HG03060 (cell line): ENCODE measurements around the gene DSCAML1.
"Not testable (repeated sequence)": the region's sequence is repeated elsewhere in the genome, so short reads cannot be mapped to it uniquely, and the experiment has no call there.

ENCODE experiments used
- ATAC-seq: cut with Tn5 transposase; IDR thresholded peaks from one replicate; pipeline ENCODE4 v1.9.1; 2021; ENCODE audit warnings: low read depth, moderate number of reproducible peaks; ENCODE audit not compliant: unreplicated experiment

DSCAML1 gene

DNA sequence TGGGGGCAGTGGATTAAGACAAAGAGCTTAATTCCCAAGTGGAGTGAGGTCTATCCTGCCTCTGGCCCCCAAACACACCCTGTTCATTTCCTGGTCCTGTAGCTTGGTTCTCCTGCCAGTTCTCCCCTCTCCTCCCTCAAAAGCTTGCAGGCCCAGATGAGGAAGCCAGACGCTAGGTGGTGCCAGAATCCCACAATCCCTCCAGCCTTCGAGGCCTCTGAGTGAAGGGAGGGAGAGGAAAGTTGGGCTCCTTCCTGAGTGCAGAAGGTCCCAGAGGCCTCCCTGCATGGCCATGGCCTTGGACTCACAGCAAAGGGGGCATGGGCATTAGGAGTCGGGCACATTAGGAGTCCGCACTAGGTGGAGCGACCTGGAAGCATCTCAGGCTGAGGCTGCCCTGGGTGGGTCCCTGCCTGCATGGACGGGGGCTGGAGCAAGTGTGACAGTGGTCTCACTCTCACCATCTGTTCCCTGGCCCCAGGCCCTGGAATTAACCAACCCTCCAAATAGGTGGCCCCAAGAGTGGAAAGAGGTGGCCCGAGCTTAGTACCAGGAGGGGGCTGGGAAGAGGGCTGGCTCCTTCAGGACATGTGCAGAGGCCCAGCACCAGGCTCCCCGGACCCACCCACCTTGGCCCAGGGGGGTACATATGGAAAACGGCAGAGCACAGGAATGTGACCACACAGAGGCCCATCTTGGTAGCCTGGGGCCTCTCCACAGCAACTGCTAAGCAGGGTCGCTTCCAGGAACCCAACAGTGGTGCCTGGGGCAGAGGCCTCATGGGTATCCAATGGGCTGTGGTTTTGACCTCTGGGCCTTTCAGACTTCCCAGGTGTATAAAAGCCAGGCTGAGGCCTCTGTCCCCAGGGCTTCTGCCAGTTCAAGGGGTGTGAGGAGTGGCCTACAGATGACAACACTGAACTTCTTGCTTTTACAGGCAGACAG, 22.4 kb upstream of the DSCAML1 start:
- ATAC-seq, result no peak

- no peak for ATAC-seq
Observed at GRCh38 chr11:117818041-117818873, 21.2 kb upstream of the DSCAML1 start.

DNA sequence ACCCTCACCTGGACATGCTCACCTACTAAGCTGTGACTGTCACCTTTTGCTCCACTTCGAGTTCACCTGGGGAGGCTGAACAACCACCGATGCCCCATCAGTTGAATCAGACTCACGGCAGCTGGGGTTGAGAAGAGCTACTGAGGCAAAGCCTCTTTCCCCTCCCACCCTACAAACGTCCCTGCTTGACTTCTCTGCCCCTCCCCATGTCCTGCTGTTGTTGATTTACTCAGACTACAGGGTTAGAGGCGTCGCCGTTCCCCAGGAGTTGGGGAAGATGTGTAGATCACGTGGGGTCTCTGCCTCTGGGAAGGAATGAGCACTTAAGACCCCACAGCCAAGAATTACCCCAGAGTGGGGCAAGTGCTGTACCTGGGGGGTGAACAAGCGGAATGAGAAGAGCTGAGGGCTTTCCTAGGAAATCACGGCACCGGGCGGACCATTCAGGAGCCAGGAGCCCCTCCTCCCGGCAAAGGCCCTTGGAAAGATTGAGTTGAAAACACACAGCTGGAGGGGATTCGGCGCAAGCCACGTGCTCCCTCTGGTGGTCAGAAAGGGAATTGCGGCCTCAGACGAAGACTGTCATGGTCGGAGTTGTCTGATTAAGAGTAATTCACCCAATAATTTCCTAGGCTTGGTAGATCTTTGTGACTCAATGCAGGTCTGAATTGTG, 20.5 kb upstream of the DSCAML1 start:
- no peak for ATAC-seq

GRCh38 chr11:117816846-117817367, 19.9 kb upstream of the DSCAML1 start:
- ATAC-seq, result no peak

- ATAC-seq, result no peak
Observed at GRCh38 chr11:117816151-117816741, 19.2 kb upstream of the DSCAML1 start.

DNA sequence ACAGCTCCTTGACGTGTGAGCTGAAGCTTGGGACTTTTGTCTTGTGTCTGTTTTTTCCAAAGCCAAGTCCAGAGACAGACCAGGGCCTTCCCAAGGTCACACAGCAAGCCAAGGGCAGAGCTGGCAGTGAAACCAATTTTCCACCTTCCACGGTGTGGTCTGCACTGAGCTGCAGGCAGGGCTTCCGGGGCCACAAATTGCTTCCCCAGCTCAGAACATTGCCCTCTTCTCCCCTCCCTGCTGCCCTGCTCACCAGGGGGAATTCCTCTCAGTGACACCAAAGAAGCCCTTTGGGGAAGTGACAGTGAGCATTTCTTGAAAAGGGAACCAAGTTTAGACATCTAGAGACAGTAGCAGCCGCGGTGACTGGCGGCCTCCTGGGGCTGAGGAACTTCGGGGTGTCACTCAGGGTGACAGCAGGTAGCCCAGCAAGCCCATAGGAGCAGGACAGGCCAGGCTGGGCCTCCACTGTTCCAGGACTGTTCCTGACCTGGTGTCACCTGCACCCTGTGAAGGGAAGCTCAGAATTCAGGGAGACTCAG, 18.3 kb upstream of the DSCAML1 start:
- peak; percentile 51 for ATAC-seq

DNA sequence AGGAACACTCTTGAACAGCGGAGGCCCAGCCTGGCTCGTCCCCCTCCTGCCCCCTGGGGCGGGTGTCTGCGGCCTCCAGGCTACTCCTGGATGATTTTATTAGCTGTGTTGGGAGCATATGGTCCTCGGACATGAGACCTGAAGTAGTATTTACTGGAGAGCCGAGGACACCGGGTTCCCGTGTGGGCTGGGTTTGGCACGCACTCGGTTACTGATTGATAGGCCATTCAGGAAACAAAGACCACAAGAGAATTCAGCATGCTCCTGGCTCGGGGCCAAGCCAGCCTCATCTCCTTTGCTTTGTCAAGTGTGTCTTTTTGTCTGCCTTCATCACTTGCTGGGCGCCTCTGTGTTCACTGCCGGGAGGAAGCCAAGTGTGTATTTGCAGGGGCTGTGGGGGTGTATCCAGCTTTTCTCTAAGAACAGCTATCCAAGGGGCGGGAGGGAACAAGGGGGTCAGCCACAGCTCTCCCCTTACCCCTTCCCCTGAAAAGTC, 17.8 kb upstream of the DSCAML1 start:
- peak; percentile 26 for ATAC-seq

DNA sequence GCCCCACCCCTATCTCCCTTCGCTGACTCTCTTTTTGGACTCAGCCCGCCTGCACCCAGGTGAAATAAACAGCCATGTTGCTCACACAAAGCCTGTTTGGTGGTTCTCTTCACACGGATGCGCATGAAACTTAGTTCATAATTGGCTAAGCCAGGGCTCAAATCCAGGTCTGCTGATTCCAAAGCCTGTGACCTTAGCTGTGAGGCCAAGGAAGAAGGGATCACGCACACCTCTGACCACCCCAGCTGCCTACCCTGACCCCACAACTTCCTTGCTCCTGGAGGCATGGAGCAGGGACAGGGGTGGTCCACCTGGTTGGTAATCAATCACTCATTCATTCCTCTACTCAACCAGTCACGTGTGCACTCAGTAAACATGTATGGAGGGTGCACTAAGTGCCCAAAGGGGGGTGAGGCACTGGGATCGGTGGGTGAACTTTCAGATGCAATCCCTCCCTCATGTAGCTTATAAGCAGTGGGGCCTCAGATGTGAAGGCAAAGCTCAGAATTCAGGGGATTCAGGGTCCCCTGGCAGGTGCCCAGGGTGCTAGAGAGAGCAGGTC, 17.3 kb upstream of the DSCAML1 start:
- ATAC-seq, result no peak

- not testable (repeated sequence) for ATAC-seq
Observed at GRCh38 chr11:117810056-117810451, 13.0 kb upstream of the DSCAML1 start.

DNA sequence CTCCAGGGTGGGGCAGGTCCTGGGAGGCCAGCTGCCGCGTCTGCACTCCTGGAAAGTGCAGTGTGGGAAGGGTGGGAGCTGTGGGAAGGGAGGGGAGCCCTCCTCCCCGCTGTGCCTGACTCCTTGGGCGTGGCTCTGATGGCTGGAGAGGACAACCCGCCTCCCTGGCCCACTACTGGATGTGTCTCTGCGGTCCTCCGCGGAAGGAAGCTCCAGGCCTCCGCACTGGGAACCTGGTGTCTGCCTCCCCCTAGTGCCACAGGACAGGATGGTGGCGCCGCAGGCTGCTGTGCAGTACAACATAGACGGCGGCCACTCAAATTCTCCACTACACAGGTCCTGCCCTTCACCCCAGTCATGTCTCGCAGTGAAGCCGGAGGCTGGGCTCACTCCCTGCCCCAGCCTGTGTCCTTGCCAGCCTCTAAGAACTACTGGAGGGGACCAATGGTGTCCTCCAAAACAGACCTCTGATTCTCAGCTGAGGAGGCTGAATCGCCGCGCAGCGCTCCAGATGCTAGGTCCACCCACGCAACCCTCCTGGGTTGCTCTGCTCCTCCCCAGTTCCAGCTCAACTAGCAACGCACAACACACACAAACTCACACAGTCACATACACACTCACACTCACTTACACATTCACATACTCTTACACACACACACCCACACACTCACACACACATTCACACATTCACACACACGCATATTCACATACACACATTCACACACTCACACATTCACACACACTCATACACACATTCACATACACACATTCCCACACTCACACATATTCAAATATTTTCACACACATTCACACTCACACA, 12.4 kb upstream of the DSCAML1 start:
- ATAC-seq, result no peak

DNA sequence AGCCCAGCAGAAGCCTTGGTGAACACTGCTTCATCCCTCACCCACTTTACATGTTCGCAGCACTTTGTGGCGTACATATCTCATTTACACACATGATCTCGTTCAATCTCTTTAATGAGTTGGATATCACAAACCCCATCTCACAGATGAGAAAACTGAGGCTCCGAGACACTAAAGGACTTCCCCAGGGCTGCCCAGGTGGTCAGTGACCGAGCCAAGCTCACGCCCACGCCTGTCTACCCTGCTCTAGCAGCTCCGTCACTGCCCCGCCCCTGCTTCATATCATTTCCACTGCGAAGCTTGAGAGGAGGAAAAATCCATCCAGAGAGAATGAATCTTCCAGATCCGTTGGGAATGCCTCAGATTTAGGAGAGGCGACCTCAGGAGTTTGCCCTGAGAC, 11.8 kb upstream of the DSCAML1 start:
- no peak for ATAC-seq

DNA sequence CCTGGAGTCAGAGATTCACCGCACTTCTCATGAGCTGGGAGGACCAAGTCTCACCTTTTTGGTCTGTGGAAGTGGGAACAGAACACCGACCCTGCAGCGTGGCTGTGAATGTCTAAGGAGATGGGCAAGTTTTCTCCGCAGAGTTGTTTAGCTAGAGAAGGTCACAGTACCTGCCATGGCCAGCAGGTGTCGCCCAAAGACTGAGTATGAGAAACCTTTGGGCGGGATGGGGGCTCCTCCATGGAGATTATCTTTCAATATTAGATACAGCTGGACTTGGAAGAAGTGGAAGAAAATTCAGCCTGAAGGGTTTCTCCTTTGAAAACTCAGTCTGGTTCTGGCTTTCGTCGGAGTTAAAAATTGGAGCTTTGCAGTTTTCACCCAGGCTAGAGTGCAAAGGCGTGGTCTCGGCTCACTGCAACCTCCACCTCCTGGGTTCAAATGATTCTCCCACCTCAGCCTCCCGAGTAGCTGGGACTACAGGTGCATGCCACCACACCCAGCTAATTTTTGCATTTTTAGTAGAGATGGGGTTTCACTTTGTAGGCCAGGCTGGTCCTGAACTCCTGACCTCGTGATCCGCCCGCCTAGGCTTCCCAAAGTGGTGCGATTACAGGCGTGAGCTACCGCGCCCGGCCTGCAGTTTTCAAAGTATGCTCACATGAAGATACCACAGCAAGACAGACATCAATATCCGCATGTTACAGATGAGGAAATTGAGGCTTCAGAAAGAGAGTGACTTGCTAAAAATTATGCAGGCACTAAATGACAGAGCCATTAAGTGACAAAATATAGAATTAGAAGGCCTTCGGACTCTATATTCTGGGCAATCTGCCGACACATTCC, 10.7 kb upstream of the DSCAML1 start:
- no peak for ATAC-seq

- ATAC-seq, result no peak
Observed at GRCh38 chr11:117806846-117807245, 9.8 kb upstream of the DSCAML1 start.

DNA sequence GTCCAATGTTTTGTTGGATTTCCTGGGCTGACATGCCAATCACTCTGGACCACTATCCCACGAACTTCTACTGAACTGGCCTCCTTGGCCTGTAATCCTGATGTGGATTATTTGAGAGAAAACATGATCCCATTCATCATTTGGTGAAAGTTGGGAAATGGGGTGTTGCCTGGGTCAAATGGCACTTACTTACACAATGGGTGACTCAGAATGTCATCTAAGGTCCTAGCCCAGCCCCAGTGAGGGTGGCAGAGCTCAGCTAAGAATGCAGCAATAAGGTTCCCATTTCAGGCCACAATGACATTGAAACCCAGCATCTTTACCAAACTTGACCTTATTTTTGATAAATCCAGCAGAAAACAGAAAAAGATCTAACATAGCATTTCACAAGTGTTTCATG, 8.0 kb upstream of the DSCAML1 start:
- ATAC-seq, result no peak

DNA sequence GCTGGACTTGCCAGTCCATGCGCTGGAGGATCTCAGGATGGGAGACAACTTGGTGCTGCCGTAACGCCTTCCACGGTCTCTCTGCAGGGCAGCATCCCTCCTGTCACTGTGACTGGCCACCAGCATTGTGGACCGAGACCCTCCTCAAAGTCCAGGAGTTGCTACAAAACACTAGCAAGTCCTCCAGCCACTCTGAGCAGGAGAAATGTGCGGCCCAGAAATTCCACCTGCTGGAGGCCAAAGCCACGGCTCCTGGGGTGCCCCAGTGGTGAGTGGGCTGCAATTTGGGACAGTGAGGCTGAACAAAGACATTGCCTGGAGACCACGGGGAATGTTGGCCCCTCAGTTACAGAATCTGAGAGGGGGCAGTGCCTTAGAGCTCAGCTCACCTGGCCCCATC, 6.9 kb upstream of the DSCAML1 start:
- no peak for ATAC-seq

GRCh38 chr11:117799634-117800033, 2.6 kb upstream of the DSCAML1 start:
- no peak for ATAC-seq

DNA sequence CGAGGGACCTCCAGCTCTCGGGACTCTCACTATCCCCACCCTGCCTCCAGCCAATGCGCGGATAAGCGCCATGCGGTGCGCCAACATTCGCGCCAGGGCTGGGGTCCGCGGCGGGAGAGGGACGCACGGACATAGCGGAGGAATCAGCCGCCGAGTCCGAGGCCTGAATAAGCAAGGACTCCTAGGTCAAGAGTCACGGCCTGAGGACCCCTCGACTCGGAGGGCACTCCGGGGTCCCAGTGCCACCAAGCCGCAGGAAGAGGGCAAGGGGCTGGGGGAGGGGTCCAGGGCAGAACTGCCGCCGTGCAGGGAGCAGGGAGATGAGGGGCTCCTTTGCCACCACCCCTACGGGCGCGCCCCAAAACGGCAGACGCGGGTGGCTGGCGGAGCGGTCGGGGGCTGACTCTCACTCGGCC, 552 bp downstream of the DSCAML1 start:
- no peak for ATAC-seq
